Embryonic facial prominence (tissue), 1 donor: ENCODE results near the gene ANKRD24.
"Not testable (repeated sequence)": the region's sequence is repeated elsewhere in the genome, so short reads cannot be mapped to it uniquely, and the experiment has no call there.

Source experiments
- DNase-seq: peaks from one replicate; pipeline ENCODE4 v3.0.0-alpha.2; 2016; ENCODE audit errors: extremely low spot score

The ANKRD24 gene

GRCh38 chr19:4267901-4268815, 85.7 kb downstream of the ANKRD24 start:
- no peak for DNase-seq

GRCh38 chr19:4268816-4269430, 86.4 kb downstream of the ANKRD24 start:
- no peak for DNase-seq

- DNase-seq, result no peak
These were observed 90.4 kb downstream of the ANKRD24 start for GRCh38 chr19:4272894-4273293.

GRCh38 chr19:4274321-4274686, 91.8 kb downstream of the ANKRD24 start:
- DNase-seq, result not testable (repeated sequence)
